EL (cell line): ENCODE measurements around the gene ZNF850.

Experiments used
- DNase-seq: peaks from one replicate; pipeline ENCODE4 v3.0.0-alpha.2; 2016

Gene ZNF850

GRCh38 chr19:36687214-36688056 lies 85.2 kb downstream of the ZNF850 start, which contains the start of gene ZNF567:
TSS of gene ZNF567 (plus strand) at chr19:36687612. CDS start at chr19:36694868, 7,256 bp downstream.
- DNase-seq = peak; percentile 95

GRCh38 chr19:36686365-36687213 lies 86.0 kb downstream of the ZNF850 start:
- peak; percentile 2 for DNase-seq

GRCh38 chr19:36685835-36686234 lies 86.8 kb downstream of the ZNF850 start:
- no peak for DNase-seq

- DNase-seq = no peak
Measured at GRCh38 chr19:36679455-36679854, 93.2 kb downstream of the ZNF850 start.

GRCh38 chr19:36674201-36674600 lies 98.4 kb downstream of the ZNF850 start:
- no peak for DNase-seq

GRCh38 chr19:36672368-36672767 lies 100.2 kb downstream of the ZNF850 start:
- no peak for DNase-seq

- DNase-seq = no peak
Measured at GRCh38 chr19:36668646-36669045, 104.0 kb downstream of the ZNF850 start.

GRCh38 chr19:36665832-36666231 lies 106.8 kb downstream of the ZNF850 start:
- DNase-seq = no peak
